NCI-H748 treated with DMSO at 0.1 percent for 48 hours (cell line): ENCODE measurements around the gene TPK1.
A peak's percentile ranks its signal among the peaks of the same experiment; 100 is the strongest.

Source experiments
- DNase-seq: peaks from one replicate; lab custom pipeline; 2025; lab: John Stamatoyannopoulos, UW

Gene TPK1

DNA sequence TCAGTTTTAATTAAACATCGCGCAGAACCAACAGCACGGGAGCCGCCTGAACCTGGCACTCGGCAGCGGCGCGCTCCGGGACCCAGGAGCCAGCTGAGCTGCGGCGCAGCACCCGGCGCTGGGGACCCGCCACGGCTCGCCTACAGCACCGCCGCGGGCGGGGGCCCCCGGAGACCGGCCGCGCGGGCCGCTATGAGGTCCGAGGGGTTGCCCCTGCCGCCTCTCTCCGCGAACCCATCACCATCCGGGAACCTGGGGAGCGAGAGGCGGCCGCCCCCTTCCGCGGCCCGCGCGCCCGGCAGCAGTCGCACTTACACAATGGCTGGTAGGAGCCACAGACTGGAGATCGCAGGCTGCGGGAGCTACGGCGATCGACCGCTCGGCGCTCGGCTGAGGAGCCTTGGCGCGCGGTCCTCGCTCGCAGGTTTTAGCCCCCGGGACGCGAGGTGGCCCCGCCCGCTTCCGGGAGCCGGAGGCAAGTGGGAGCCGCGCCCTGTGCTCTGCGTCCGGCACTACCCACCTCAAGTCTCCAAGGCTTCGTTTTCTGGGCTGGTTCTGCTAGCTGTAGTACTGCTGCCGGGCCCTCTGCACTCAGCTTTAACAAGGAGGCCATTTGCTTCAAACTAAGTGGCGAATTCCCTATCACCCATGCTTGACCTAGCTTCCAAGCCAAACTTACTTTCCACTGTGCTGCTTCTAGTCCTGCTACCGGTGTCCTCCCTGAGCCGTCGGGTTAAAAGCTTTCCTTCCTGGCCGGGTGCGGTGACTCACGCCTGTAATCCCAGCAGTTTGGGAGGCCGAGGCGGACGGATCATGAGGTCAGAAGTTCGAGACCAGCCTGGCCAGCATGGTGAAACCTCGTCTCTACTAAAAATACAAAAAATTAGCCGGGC is at the start of gene TPK1:
TSS of gene TPK1 (minus strand) at position 402 of the 893 bp plus-strand sequence. CDS start 451 bp downstream, outside the sequence.
- DNase-seq, result peak; percentile 76

DNA sequence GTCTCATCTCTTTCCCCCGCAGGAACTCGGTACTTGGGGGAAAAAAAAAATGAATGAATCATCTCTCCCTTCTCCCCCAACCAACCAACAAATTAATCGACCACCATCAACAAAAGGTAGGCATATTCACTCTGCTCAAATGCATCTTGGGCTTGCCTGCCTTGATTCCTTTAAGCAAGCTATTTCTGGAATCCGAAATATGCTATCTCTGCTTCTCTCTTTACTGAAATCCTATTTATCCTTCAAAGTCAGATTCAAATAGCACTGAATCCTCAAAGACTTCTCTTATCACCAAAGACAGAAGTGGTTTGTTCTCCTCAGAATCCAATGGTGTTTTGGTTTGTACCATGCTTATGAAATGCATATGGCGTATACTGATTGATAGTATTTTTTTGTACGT is 49.6 kb upstream of the TPK1 start:
- no peak for DNase-seq

DNA sequence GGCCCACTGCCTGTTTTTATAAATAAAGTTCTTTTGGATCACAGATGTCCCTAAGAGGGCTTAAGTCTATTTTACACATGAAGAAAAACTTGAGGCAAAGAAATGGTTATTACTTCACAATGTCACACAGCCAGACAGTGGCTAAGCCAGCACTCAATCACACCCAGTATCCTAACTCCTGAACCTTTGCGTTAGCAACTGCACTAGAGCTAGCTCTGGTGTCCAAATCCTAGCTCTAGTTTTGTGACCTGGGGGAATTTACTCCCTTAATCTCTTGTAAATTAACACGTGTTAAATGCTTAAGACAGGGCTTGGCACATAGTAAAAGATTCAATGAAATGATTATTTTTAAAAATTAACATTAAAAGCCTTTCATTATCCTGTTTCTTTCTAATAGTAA is 49.0 kb upstream of the TPK1 start:
- DNase-seq, result no peak

DNA sequence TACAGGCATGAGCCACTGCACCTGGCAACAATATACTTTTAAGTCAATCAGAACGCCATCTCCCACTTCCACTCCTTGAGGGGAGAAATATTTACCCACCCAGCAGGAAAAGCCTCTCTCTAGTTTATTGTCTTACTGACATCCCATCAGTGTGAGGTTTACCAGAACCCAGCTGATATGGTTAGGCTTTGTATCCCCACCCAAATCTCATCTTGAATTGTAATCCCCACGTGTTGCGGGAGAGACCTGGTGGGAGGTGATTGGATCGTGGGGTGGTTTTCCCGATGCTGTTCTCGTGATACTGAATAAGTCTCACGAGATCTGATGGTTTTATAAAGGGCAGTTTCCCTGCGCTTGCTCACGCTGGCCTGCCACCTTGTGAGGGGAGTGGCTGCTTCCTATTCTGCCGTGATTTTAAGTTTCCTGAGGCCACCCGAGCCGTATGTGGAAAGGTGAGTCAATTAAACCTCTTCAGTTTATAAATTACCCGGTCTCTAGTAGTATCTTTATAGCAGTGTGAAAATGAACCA is 37.5 kb upstream of the TPK1 start:
- DNase-seq, result no peak

DNA sequence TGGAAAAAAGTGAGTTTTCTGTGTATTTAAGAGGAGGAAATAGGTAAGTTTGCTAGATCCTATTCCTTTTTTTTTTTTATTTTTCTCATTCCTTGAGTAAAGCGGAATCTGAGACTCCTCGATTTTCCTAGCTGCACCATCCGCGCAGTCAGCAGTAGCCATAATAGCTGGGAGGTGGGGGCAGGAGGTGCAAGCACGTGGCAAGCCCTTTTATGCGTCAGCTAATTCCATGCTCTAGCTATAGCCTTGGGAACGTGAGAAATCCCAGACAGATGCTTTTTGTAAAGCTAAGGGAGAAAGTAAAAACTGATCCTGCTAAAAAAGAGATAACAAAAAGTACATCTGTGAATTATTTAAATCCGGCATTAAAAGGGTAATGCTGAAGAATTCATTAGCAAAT is 33.2 kb upstream of the TPK1 start:
- DNase-seq, result no peak

DNA sequence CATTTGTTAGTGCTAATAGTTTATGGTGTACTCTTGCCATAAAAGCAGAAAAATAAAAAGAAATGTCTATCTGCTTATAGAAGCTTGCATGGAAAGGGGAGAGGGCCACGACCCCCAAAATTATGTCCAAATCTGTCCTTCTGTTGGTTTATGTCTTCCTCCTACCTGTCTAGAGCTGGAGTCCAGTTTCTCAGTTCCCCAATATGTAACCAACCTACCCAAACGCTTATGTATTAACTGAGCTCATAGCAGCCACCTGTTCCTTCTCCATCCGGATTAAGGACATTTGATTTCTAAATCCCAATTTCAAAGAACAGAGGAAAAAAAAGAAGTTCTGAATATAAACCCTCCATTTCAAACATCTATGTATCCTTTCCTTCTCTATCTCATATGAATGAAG is 30.3 kb upstream of the TPK1 start:
- no peak for DNase-seq

DNA sequence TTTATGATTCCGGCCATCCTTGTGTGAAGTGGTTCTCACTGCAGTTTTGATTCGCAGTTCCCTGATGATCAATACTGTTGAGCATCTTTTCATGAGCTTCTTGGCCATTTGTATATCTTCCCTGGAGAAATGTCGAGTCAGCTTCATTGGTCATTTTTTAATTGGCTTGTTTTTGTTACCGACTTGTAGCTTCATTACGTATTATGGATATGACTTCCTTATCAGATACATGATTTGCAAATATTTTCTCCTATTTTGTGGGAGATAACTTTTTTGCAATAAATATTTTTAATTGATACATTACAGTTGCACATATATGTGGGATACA is 27.4 kb upstream of the TPK1 start:
- no peak for DNase-seq

DNA sequence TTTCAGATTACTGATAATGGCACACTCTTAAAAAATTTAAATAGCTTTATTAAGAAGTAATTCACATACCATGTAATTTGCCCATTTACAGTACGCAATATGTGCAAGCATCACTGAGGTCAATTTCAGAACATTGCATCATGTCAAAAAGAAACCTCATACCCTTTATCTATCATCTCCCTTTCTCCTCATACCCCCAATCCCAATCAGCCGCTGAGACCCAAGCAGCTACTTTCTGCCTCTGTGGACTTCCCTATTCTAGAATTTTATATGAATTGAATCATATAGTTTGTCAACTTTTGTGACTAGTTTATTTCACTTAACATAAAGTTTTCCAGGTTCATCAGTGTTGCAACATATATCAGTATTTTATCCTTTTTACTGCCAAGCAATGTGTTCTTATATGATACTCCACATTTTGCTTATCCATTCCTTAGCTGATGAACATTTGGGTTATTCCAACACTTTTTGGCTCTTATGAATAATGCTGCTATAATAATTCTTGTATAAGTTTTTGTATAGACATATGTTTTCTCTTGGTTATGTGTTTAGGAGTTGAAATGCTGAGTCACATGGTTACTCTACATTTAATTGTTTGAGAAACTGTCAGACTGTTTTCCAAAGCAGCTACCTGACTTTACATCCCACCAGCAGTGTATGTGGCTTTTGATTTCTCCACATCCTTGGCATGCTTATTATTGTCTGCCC is 26.9 kb upstream of the TPK1 start:
- DNase-seq, result no peak

DNA sequence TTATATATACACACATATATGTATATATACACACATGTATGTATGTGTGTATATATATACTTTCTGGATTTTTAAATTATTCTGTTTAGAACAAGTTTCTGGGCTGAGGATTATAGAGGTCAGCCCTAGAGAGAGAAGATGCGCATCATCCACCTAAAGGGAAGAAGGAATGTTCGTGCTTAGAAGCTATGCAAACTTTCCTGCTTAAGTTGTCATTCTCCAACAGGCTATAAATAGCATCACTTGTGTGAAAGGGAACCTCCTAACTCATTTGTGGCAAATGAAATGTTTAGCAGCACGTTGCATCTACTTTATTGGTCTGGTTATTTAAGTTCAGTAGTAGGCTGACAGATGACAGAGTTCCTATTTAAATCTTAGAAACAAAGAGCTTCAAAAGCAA is 23.9 kb upstream of the TPK1 start:
- DNase-seq, result no peak

DNA sequence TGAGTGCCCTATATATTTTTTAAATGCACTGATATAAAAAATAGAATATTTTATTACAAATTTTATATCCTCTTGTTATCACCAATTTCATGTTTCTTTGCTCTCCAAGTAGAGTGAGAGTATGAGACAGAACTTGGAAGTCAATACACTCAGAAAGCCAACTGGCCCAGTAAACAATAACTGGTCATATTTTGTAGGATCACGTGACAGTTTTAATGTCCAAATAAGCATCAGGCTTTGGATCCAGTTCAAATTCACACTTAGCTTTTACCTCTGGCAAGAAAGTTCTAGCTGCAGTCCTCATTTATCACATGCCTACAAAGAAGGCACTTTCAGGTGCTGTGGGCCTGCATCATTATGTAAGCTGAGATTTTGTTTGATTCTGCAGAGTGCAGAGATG is 21.6 kb upstream of the TPK1 start:
- no peak for DNase-seq

DNA sequence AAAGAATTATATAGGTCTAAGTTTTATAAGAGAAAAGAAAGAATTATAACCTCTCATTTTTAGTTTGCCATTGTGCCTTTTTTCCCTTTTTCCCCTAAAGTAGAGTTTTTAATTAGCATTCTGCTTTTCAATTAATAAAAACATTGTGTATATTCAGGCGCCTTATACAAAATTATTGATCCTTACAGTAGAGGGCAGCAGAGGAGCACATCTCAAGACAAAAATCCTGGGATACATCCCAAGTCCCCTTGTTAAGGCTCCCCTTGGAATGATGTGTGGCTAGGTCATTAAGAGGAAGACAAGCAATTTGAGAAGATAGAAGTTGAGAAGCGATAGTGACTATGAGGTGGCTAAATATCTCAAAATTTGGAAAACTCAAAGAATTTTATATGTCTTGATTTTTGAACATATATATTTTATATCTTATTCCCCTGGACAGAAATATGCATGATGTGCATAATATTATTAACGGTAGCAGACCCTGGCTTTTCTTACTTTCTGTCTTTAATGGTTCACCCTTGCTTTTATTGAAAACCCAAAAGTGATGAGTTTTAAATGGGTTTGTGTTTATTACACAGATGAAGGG is 19.1 kb upstream of the TPK1 start:
- DNase-seq, result peak; percentile 51

DNA sequence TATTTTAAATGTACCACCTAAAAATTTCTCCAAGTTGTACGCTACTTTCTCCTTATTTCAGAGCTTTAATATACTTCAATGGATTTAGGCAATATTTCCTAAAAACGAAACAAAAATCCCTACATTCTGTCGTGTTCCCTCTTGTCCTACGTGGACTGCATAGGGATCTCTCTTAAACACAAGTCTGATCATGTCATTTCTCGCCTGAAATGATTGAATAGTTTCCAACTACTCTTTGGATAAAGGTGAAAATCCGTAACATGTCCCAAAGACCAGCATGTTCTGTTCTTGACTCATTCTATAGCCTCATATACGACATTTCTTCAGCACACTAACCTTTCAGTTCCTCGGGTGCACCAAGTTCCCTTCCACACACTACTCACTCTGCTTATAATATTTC is 17.7 kb upstream of the TPK1 start:
- no peak for DNase-seq

DNA sequence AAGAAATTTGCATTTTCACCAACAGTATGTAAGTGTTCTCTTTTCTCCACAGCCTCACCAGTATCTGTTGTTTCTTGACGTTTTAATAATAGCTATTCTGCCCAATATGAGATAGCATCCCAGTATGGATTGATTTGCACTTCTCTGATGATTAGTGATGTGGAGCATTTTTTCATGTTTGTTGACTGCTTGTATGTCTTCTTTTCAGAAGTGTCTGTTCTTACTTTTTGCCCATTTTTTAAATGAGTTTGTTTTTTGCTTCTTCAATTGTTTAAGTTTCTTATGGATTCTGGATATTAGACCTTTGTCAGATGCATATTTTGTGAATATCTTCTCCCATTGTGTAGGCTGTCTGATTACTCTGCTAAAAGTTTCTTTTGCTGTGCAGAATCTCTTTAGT is 12.2 kb upstream of the TPK1 start:
- no peak for DNase-seq

DNA sequence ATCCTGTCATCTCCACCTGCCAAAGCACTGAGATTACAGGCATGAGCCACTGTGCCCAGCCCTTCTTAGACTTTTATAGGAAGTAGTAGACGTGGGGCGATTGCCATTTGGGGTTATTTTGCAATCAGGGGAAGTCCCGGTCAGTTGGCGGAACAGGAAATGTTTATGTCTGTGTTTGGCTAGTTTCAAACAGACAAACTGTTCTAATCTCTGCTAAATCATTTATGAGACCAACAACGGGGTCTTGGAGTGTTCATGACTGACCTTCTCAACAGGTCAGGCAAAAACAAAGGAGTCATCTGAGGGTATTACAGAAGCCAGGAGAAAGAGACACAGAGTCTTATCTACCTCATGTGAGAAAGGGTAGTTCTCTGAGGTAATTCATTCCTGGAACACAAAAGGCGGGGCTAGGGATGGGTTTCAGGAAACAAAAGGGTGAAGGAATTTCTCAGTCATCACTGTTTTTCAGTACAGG is 6.6 kb upstream of the TPK1 start:
- no peak for DNase-seq

DNA sequence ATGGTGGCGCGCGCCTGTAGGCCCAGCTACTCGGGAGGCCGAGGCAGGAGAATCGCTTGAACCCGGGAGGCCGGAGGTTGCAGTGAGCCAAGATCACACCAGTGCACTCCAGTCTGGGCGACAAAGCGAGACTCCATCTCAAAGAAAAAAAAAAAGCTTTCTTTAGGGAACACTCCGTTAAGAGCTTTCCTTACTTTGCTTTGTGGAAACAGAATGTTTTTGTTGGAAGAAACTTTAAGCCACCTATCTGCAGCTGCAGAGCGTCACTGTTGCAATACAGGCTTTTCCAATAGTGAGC is 641 bp upstream of the TPK1 start:
- no peak for DNase-seq

DNA sequence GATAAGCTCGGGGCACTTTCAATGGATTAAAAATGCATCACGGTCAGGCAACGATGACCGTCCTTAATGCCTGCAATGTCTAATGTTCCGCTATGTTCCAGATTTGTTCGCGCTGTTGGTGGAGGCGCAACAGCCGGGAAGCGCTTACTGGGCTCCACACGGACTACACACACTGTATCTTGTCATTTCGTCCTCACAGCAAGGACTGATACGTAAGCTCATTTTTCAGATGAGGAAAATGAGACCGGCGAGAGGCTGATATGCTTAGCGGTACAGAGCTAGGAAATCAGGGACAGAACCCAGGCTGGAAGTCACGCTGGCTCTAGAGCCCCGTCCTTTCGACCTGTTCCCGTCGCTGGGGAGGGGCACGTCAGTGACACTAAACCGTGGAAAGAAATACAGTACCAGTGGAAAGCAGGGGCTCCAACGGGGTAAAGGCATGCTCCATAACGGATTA is 670 bp downstream of the TPK1 start:
- peak; percentile 47 for DNase-seq

DNA sequence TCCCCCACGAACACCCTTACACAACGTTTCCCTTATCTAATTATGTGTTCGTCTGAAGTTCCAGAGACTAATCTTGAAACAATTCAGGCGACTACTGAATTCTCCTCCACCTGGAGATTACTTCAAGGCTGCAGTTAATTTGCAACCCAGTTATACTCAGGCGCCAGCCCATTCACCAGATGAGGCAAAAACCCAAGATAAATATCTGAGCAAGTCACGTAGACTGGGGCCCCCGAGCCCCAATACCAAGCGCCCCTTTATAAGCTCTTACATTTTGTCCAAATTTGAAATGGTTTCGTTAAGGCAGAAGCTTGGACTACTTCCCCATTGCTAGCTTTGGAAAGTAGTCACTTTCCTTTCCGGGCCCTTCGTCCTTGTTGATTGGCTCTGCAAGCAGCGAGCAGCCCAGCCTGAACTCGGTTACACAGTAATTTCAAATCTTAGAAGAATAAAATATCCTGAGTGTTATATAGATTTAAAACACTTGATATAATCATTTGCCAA is 1.2 kb downstream of the TPK1 start:
- no peak for DNase-seq

DNA sequence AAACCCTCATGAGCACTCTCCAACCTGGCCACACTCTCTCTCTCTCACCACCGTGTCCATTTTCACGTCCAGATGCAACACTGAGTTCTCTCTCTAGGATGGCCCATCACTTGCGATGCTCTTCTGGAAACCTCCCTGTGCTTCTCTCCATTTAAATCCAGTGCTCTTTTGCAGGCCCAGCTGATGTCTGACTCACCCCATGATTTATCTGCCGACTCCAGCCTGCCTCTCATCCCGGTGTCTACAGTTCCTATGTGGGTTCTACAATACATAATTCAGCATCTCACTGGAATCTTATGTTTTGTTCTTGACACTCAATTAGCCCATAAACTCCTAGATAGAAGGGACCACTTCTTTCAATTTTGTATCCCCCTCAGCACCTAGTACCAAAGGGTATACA is 5.0 kb downstream of the TPK1 start:
- no peak for DNase-seq

DNA sequence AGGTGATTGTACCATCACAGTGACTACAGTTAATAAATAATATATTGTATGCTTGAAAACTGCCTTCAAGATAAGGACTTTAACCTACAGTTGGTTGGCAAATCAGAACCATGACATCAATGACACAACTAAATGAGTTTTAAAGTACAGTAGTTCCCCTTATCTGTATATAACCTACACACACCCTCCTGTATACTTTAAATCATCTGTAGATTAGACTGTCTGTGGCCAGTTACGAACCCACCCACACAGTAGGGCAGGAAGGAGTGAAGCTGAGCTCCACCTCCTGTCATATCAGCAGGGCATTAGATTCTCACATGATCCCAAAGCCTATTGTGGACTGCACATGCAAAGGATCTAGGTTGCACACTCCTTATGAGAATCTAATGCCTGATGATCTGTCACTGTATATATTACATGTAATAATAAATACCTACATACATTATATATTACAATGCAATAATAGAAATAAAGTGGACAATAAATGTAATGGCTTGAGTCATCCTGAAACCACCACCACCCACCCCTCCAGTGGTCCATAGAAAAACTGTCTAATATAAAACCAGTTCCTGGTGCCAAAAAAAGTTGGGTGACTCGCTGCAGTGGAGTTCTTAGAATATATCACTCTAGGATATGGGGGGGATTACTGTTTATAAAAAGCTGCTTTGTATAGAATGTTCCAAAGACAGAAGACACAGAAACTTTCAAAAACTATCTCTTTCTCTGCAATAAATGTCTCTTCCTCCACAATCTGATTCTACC is 5.6 kb downstream of the TPK1 start:
- no peak for DNase-seq

DNA sequence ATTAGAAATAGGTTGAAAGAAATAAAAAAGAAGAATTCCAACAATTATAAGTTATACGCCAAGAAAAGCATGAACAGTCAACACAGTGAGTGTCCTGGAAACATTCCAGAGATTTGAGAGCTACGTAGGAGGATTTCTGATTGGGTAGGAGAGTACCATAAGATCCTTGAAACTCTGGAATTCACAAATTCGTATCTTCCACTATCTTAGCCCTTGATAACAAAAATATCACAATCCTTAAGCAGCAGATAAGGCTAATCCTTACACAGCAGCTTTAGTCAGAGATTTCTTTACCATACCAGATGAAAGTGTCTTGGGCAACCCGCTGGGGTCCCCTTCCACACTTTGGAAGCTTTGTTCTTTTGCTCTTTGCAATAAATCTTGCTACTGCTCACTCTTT is 8.2 kb downstream of the TPK1 start:
- DNase-seq, result no peak

DNA sequence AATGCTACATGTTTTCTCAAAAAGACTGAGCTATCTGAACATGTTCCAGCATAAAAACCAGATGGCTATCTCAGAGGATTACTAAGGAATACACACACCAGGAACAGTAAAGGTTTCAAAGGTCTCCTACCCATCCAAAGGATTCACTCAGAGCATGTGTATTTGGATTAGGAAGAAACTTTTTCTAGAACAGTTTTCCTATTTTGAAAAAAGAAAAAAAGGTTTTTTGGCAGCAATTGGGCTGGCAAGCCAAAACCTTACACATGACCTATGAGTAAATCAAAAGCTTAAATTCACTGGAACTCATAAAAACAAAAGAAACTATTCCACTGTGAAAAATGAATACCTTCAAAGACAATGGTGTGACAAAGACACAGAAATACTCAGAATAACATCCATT is 9.6 kb downstream of the TPK1 start:
- DNase-seq, result no peak

DNA sequence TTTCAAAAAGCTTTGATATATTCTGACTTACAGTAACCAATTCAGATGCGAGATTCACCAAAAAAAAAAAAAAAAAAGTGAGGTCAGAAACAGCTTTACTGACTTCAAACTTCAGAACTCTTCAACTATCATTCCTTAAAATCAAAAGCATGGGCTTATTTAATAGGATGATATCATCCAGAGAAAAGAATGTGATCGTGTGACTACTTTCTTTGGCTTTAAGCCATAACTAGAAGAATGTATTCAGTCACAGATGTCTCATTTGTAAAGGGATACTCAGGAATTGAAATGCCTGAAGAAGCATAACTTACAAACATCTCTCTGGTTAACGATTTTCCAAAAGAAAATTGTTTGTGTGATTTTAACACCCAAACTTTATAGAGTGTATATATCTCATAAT is 11.5 kb downstream of the TPK1 start:
- DNase-seq, result no peak
